OCI-LY7 (cell line): Measurements from ENCODE around the gene TOR2A. TPM values are rescaled to one million over a fixed set of nuclear protein-coding genes. Genes with fewer than 3 reads are reported as not detected.
A peak's percentile ranks its signal among the peaks of the same experiment; 100 is the strongest.

ENCODE experiments used
- BruUV-seq: library from RNA; stranded (reverse); fragments of 400-500 nt; replicated peaks from 2 replicates; lab custom pipeline; 2021; lab: Mats Ljungman, UMichigan
- CTCF ChIA-PET: fragments of 300-600 bp; sonication (Branson Sonifier 250); formaldehyde crosslinking; loops from one replicate; lab custom pipeline; 2022; ENCODE audit warnings: antibody characterized with exemption; ENCODE audit not compliant: unreplicated experiment; lab: Charles Lee
- POLR2A ChIA-PET: fragments of 300-600 bp; sonication (Branson Sonifier 250); formaldehyde crosslinking; loops from one replicate; lab custom pipeline; 2022; ENCODE audit warnings: antibody characterized with exemption; lab: Charles Lee
- DNase-seq: peaks from one replicate; pipeline ENCODE4 v3.0.0-alpha.2; 2015; ENCODE audit warnings: low spot score
- H2AFZ ChIP-seq: fragments of 200-600 bp; sonication (generic), shearing (Covaris generic); 2 replicates; pipeline ENCODE4 v1.6.1; 2014; ENCODE audit warnings: mild to moderate bottlenecking, antibody characterized with exemption, low read length, moderate library complexity
- H3K27ac ChIP-seq: fragments of 200-600 bp; sonication (generic); 2 replicates; pipeline ENCODE4 v1.5.1; 2014; ENCODE audit warnings: mixed run types, low read depth, mild to moderate bottlenecking, moderate library complexity, low read length, inconsistent platforms; ENCODE audit not compliant: poor library complexity, severe bottlenecking
- H3K36me3 ChIP-seq: fragments of 200-600 bp; sonication (generic); 2 replicates; pipeline ENCODE4 v1.6.1; 2014; ENCODE audit warnings: mild to moderate bottlenecking, antibody characterized with exemption, low read length, moderate library complexity, mixed read lengths; ENCODE audit not compliant: insufficient read depth
- H3K4me1 ChIP-seq: fragments of 200-600 bp; sonication (generic); 2 replicates; pipeline ENCODE4 v1.5.1; 2014; ENCODE audit warnings: mild to moderate bottlenecking, low read length; ENCODE audit not compliant: insufficient read depth, poor library complexity, severe bottlenecking
- H3K4me2 ChIP-seq: fragments of 200-600 bp; sonication (generic); 2 replicates; pipeline ENCODE4 v1.6.1; 2014; ENCODE audit warnings: mild to moderate bottlenecking, low read length
- H3K4me3 ChIP-seq: fragments of 200-600 bp; sonication (generic); 2 replicates; pipeline ENCODE4 v1.5.1; 2014; ENCODE audit warnings: mild to moderate bottlenecking, low read depth, low read length; ENCODE audit not compliant: poor library complexity, severe bottlenecking
- H3K79me2 ChIP-seq: fragments of 200-600 bp; sonication (generic); 2 replicates; pipeline ENCODE4 v1.6.1; 2016; ENCODE audit warnings: low read depth, mild to moderate bottlenecking, low read length, moderate library complexity, mixed read lengths; ENCODE audit not compliant: insufficient read depth
- H3K9me2 ChIP-seq: fragments of 200-600 bp; sonication (generic); 2 replicates; pipeline ENCODE4 v1.6.1; 2016; ENCODE audit warnings: mild to moderate bottlenecking, low read length, mixed read lengths; ENCODE audit not compliant: insufficient read depth
- H3K9me3 ChIP-seq: fragments of 200-600 bp; sonication (generic); 2 replicates; pipeline ENCODE4 v1.6.1; 2014; ENCODE audit warnings: mild to moderate bottlenecking, mixed run types, low read length, mixed read lengths
- H4K20me1 ChIP-seq: fragments of 200-600 bp; sonication (generic); 2 replicates; pipeline ENCODE4 v1.6.1; 2014; ENCODE audit warnings: mild to moderate bottlenecking, antibody characterized with exemption, low read length, moderate library complexity, mixed read lengths; ENCODE audit not compliant: insufficient read depth
- EZH2phosphoT487 ChIP-seq: fragments of 200-600 bp; sonication (generic); IDR thresholded peaks from 2 replicates; pipeline ENCODE4 v1.6.1; 2018; ENCODE audit warnings: low read depth, borderline replicate concordance, mild to moderate bottlenecking, mixed run types, antibody characterized with exemption, low read length, moderate library complexity, mixed read lengths
- intact Hi-C: fragments of 100-400 bp; cut with micrococcal nuclease; formaldehyde crosslinking; loops from one replicate; pipeline ENCODE4 v1.10.0; 2022; ENCODE audit not compliant: unreplicated experiment
- total RNA-seq, 2 experiments: library from RNA; depleted of rRNA in 1 of 2; stranded (reverse); fragments of >200 nt in 1 of 2; shearing (Covaris generic) in 1 of 2; gene quantifications; 2 replicates each; pipeline ENCODE4 v1.2.3, GENCODE V29; 2014 to 2022
- TF ChIP-seq, protein P1 (sequence below): fragments of 200-600 bp; sonication (generic); conservative IDR thresholded peaks from 2 replicates; pipeline ENCODE4 v1.5.1; 2014; ENCODE audit warnings: mild to moderate bottlenecking, antibody characterized with exemption, low read length, moderate library complexity, mixed read lengths

Gene TOR2A
- total RNA-seq, 2 experiments from 2014 or later = 13.9 to 17.9 TPM

DNA sequence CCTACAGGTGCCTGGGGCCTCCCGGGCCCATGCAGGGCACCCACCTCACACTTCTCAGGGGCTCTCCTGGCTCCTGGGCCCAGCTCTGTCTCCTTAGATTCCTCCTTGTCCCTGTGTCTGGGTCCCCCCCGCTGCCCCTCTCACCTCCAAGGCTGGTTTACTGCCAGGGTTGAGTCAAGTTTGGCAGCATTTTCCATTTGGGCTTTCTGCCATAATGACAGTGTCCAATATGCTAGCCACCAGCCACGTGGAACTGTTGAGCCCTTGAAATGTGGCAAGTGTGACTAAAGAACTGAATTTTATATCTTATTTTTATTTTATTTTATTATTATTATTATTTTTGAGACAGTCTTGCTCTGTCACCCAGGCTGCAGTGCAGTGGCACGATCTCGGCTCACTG, 17.3 kb downstream of the TOR2A start:
- H3K27ac ChIP-seq = no peak overlapping the region
- no peak for DNase-seq
- ChIA-PET CTCF (no interaction called here), POLR2A (no interaction called here)
- no peaks in the 10 kb centered on the region; the same call in 1 of the 2 replicates for H4K20me1 ChIP-seq
- H3K4me1 ChIP-seq = peaks cover 20% of the 10 kb centered on the region
- H2AFZ ChIP-seq = no peak overlapping the region
- no peak for TF ChIP-seq EZH2phosphoT487
- TF ChIP-seq, protein P1, sequence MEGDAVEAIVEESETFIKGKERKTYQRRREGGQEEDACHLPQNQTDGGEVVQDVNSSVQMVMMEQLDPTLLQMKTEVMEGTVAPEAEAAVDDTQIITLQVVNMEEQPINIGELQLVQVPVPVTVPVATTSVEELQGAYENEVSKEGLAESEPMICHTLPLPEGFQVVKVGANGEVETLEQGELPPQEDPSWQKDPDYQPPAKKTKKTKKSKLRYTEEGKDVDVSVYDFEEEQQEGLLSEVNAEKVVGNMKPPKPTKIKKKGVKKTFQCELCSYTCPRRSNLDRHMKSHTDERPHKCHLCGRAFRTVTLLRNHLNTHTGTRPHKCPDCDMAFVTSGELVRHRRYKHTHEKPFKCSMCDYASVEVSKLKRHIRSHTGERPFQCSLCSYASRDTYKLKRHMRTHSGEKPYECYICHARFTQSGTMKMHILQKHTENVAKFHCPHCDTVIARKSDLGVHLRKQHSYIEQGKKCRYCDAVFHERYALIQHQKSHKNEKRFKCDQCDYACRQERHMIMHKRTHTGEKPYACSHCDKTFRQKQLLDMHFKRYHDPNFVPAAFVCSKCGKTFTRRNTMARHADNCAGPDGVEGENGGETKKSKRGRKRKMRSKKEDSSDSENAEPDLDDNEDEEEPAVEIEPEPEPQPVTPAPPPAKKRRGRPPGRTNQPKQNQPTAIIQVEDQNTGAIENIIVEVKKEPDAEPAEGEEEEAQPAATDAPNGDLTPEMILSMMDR = no peak
- H3K36me3 ChIP-seq = no peaks in the 10 kb centered on the region
- intact Hi-C loops = no loop called here
- H3K4me3 ChIP-seq = no peak overlapping the region
- H3K9me3 ChIP-seq = no peaks in the 10 kb centered on the region
- no peaks in the 10 kb centered on the region for H3K79me2 ChIP-seq
- H3K9me2 ChIP-seq = no peaks in the 10 kb centered on the region
- no peak overlapping the region for H3K4me2 ChIP-seq
- BruUV-seq = no TSS peak

DNA sequence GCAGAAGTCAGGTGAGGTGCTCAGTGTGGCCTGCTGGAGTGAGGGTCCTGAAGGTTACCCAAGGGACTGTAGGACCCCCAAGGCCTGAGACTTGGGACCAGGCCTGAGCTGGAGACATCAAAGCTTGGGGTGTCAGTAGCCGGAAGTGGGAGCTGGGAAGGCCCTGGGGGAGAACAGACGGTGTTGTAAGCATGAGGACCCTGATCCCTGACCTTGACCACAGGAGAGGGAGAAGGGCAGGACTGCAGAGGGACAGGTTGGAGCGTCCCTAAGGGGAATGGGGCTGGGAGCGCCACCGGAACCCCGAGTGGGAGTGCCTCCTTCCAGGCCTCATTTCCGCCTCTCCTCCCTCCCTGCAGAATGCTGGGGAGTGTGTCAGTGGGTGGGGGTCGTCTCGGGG, 18.7 kb downstream of the TOR2A start:
- no peaks in the 10 kb centered on the region; the same call in 1 of the 2 replicates for H4K20me1 ChIP-seq
- H3K9me3 ChIP-seq = no peaks in the 10 kb centered on the region
- H2AFZ ChIP-seq = peak overlapping the region; percentile 59; the same call in 1 of the 2 replicates
- no peak for TF ChIP-seq EZH2phosphoT487
- TF ChIP-seq, protein P1 = no peak
- no peak overlapping the region for H3K27ac ChIP-seq
- H3K4me2 ChIP-seq = peak overlapping the region; percentile 92
- no TSS peak for BruUV-seq
- H3K4me3 ChIP-seq = peak overlapping the region; percentile 72
- CTCF ChIA-PET = no interaction called here
- intact Hi-C loops = no loop called here
- H3K36me3 ChIP-seq = no peaks in the 10 kb centered on the region
- H3K9me2 ChIP-seq = no peaks in the 10 kb centered on the region
- POLR2A ChIA-PET = no interaction called here
- no peaks in the 10 kb centered on the region for H3K79me2 ChIP-seq
- DNase-seq = no peak
- peaks cover 23% of the 10 kb centered on the region for H3K4me1 ChIP-seq

DNA sequence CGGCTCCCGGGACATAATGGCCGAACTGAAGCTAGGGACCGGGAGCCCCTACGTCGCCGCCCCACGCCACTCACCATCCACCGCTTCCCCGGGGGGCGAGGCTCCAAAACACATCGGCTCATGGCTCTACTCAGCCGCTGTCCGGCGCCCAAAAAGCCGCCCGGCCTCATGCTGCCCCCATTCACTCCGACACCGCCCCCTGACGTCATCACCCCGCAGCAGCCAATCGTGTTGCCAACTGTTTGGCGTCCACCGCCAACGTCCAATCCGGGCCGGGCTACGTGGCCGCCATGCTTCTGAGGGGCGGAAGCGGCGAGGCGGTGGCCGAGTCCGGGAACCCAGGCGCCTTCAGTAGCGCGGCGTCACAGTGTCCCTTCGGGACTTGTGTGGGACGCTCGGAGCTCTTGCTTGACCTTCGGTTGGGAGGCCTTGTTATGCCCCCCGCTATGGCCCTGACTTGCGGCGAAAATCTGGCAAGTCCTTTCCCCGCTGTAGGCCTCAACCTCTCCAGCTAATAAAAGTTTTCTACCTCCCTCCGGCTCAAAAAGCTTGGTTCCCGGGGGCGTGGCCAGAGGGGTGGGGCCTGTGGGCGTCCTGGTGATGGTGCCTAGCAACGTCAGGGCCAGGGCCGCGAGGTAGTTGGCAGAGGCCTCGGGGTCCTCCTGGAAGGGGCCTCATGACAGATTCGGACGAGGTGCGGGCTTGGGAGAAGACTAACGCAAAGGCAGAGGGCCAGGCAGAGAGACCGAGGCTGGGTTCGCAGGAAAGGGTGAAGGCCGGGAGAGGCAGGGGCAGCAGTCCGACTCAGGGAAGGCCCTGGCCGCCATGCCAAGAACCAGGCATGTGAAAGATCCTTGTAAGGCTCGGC, 19.4 kb downstream of the TOR2A start, which contains the start of the genes PTRH1 and TTC16:
Gene PTRH1 (minus strand): TSS at position 194 of the 868 bp plus-strand sequence. CDS start 24 bp downstream, at position 170.
Gene TTC16 (plus strand): TSS at position 610 of the 868 bp plus-strand sequence. CDS start 67 bp downstream, at position 677.
- Histone ChIP-seq H3K4me2 (peak within 1 kb of the TSS; percentile 92), H4K20me1 (no peaks in the 10 kb centered on the region; the same call in 1 of the 2 replicates), H3K9me2 (no peaks in the 10 kb centered on the region), H3K36me3 (no peaks in the 10 kb centered on the region), H3K4me1 (peaks cover 28% of the 10 kb centered on the region), H3K79me2 (no peaks in the 10 kb centered on the region), H3K4me3 (peak within 1 kb of the TSS; percentile 72), H3K9me3 (no peaks in the 10 kb centered on the region), H2AFZ (peak within 1 kb of the TSS; percentile 59), H3K27ac (no peak within 1 kb of the TSS)
- TF ChIP-seq, protein P1 = no peak
- intact Hi-C loops = no loop called here
- no TSS peak for BruUV-seq
- CTCF ChIA-PET = no interaction called here
- DNase-seq = peak; percentile 96
- POLR2A ChIA-PET = interaction anchor here (0.6 to 1.1 kb wide), 3 partner anchors 11 to 65 kb away, joined by 3 read pairs; no protein-coding TSS in a partner anchor
